GM21381 (cell line): ENCODE data around the gene TFAP2A.

Experiments used
- ATAC-seq: cut with Tn5 transposase; IDR thresholded peaks from one replicate; pipeline ENCODE4 v1.9.1; 2021; ENCODE audit warnings: mild to moderate bottlenecking, moderate library complexity; ENCODE audit not compliant: unreplicated experiment

TFAP2A gene

GRCh38 chr6:10414756-10415616 lies at the start of gene TFAP2A:
TFAP2A (minus strand) TSS chr6:10415074; CDS start chr6:10414991, 83 bp downstream.
- ATAC-seq = no peak

- no peak for ATAC-seq
Observed at GRCh38 chr6:10463491-10464481, 48.9 kb upstream of the TFAP2A start.

GRCh38 chr6:10463040-10463439 lies 48.2 kb upstream of the TFAP2A start:
- ATAC-seq = no peak

- no peak for ATAC-seq
Observed at GRCh38 chr6:10461850-10462249, 47.0 kb upstream of the TFAP2A start.

- peak; percentile 87 for ATAC-seq
Observed at GRCh38 chr6:10460096-10460495, 45.2 kb upstream of the TFAP2A start.

GRCh38 chr6:10458287-10458686 lies 43.4 kb upstream of the TFAP2A start:
- no peak for ATAC-seq

- no peak for ATAC-seq
Observed at GRCh38 chr6:10453596-10453995, 38.7 kb upstream of the TFAP2A start.

- no peak for ATAC-seq
Observed at GRCh38 chr6:10451828-10452509, 37.1 kb upstream of the TFAP2A start.

GRCh38 chr6:10451394-10451793 lies 36.5 kb upstream of the TFAP2A start:
- ATAC-seq = no peak

GRCh38 chr6:10449751-10450150 lies 34.9 kb upstream of the TFAP2A start:
- no peak for ATAC-seq

- no peak for ATAC-seq
Observed at GRCh38 chr6:10448096-10448495, 33.2 kb upstream of the TFAP2A start.

GRCh38 chr6:10446548-10446947 lies 31.7 kb upstream of the TFAP2A start:
- ATAC-seq = no peak

GRCh38 chr6:10441655-10442009 lies 26.8 kb upstream of the TFAP2A start:
- ATAC-seq = no peak

- no peak for ATAC-seq
Observed at GRCh38 chr6:10441004-10441654, 26.3 kb upstream of the TFAP2A start.

GRCh38 chr6:10437891-10438290 lies 23.0 kb upstream of the TFAP2A start:
- no peak for ATAC-seq

- ATAC-seq = no peak
Observed at GRCh38 chr6:10434235-10434634, 19.4 kb upstream of the TFAP2A start.

GRCh38 chr6:10433322-10433721 lies 18.4 kb upstream of the TFAP2A start:
- no peak for ATAC-seq

GRCh38 chr6:10431423-10432164 lies 16.7 kb upstream of the TFAP2A start:
- ATAC-seq = no peak

GRCh38 chr6:10429638-10430427 lies 15.0 kb upstream of the TFAP2A start:
- ATAC-seq = peak; percentile 69
